GM19043 (cell line): ENCODE results near the gene ARMC12.
A peak's percentile ranks its signal among the peaks of the same experiment; 100 is the strongest.
"Not testable (repeated sequence)": the region's sequence is repeated elsewhere in the genome, so short reads cannot be mapped to it uniquely, and the experiment has no call there.

Source experiments
- ATAC-seq: cut with Tn5 transposase; IDR thresholded peaks from one replicate; pipeline ENCODE4 v1.9.1; 2021; ENCODE audit warnings: low read depth; ENCODE audit not compliant: unreplicated experiment

ARMC12 gene, protein sequence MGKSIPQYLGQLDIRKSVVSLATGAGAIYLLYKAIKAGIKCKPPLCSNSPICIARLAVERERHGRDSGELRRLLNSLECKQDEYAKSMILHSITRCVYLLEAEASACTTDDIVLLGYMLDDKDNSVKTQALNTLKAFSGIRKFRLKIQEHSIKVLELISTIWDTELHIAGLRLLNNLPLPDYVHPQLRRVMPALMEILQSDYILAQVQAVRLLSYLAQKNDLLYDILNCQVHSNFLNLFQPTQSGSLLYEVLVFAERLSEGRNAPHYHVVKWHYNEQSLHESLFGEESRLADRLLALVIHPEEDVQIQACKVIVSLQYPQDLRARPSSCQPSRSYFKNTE

DNA sequence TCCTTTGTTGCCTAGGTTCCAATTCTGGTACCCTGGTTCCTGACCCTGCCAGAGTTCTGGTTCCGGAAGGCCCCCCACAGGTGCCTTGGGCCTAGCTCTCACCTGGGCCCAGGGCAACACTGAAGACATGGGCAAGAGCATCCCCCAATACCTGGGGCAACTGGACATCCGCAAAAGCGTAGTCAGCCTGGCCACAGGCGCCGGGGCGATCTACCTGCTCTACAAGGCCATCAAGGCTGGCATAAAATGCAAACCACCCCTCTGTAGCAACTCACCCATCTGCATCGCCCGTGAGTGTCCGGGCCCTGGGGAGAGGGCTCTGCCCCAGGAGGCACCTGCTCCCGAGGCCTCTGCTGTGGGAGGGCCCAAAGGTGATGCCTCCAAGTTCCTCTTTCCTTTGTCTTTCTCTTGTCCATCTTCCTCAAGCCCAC is at the start of gene ARMC12:
Gene ARMC12, plus strand, starts transcription at position 51 of the 431 bp plus-strand sequence. Its CDS starts 77 bp downstream, at position 128.
- no peak for ATAC-seq

DNA sequence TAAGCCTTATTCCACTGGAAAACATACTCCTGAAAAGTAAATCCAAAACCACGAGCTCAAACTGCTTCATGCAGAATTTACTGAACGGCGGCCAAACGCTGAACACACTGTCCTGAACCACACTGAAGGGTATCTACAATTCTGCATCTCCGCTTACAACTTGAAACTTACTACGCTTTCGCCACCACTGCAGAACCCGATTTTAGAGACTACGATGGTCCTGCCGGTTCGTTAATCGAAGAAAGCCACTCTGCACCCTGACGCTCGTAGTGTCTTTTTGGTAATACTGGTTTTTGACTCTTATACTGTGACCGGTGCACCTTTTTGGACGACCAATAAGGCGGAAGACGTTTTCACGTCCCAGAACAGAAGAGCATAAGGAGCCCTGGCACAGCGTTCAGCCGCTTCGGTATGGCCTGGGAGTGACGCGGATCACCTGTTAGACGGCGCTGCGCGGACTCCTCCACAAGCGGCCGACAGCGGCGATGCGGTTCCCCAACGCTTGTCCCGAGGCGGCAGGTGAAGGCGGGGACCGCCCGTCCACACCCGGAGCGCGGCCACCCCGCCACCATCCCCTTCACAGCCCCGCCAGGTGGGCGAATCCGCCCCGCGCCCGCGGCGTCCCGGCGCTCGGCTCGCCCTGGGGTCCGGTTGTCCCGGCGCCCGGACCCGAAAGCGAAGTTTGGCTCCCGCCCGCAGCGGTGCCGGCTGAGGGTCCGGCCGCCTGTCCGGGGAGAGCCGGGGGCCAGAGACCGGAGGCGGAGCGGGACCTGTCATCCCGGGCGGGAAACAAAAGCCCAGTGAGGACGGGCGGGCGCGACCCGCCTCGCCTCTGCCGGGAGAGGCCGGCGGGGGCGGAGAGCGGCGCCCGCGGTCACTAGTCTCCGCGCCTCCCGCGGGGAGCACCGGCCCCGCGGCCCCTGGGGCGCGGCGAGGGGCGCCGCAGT is 48.9 kb upstream of the ARMC12 start:
- ATAC-seq = peak; percentile 18

DNA sequence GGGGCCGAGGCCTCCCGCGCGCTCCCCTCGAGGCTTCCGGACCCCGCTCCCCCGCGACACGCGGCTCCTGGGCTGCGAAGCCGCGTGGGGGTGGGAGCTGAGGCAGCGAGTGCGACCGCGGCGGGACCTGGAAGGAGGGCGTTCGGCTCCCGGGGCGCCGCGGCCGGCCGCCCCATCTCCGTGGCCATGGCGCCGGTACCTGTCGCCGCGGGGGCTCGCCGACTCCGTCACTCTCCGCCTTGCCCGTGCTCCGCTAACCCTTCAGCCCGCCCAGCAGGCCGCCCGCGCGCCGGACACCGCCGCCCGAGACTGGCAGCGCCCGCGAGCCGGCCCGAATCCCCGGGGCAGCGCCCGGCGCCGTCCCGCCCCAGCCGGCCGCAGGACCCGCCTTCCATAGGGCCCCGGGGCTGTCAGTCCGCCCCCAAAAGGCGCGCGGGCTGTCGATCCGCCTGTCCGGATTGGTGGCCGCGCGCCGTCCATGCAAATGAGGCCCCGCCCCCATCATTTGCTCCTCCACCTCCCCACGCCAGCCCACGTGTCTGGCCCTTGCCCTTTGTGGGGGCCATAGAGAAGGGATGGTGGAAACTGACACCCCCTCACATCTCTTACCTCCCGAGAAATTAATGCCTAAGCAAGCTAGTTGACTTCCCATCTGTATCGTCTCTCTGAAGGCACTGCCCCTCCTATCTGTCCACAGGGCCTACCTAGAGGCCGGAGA is 48.1 kb upstream of the ARMC12 start, which contains the start of gene FKBP5:
Gene FKBP5, minus strand, starts transcription at position 311 of the 718 bp plus-strand sequence. CDS start 46,091 bp downstream, outside the sequence.
- peak; percentile 70 for ATAC-seq

DNA sequence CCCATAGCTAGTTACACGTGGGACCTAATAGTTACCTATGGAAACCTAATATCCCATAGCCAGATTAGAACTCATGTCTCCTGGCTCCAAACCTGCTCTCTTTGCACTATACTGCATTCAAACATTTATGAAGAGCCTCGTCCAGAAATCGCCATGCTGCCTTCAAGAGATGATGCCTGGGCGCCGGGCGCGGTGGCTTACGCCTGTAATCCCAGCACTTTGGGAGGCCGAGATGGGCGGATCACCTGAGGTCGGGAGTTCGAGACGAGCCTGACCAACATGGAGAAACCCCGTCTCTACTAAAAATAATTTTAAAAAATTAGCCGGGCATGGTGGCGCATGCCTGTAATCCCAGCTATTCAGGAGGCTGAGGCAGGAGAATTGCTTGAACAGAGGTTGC is 46.8 kb upstream of the ARMC12 start:
- not testable (repeated sequence) for ATAC-seq

DNA sequence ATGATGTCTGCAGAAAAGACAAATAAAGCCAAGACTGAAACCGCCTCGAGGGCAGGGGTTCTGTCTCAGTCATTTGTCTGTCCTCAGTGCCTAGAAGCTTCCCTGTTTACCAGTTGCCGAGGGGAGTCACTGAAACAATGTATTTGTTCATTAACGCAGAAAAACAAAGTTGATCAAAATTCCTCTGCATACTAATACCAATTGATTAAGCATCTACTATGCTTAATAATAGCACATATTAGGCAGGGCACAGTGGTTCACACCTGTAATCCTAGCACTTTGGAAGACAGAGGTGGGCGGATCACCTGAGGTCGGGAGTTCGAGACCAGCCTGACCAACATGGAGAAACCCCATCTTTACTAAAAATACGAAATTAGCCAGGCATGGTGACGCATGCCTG is 46.3 kb upstream of the ARMC12 start:
- no peak for ATAC-seq

DNA sequence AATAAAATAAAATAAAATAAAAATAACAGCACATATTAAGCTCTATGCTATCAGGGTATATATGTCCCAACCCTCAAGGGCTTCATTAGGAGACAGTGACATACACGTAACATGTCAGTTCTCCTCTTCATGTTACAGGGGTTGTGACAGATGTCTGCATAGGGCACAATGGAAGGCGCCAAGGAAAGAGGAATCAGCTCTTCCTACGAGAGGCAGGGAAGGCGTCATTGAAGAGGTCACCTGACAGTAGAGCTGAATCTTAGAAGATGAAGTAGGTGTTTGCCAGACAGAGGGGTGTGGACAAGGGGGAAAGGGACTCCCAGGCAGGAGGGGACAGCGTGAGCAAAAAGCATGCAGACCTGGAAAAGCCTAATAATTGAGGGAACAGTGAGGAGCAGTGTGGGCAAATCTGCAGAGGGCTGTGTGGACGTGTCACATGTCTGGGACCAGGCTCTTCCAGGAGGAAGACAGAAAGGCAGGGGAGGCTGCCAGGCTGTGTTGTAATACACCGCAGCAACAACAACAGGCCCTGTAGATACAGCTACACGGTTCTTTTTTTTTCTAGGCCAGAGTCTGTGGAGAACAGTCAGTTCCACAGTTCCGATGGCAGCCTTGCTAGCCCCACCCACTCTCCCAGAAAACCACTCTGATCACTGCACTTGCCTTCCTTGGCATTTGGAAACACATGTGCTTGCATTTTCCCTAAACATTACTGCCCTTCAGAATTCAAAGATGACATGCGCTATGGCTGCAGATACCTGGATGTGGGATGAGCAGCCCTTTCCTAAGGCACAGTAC is 45.6 kb upstream of the ARMC12 start:
- ATAC-seq = no peak

DNA sequence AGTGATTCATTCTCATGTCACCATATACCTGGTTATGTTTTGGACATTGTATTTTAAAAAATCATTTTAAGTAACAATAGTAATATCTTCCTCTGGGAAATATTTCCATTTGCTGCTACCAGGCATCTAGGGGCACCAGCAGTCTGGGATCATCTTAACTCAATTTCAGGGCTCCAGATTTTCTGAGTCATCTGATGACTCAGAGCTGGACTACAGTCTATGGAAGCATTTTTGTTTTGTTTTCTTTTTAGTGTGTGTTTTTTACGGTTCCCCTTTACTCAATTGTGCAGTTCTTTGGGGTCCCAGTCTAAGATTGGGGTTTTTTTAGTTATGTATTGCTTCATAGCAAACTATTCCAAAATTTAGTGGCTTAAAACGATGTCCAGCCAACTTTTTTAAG is 42.4 kb upstream of the ARMC12 start:
- no peak for ATAC-seq

DNA sequence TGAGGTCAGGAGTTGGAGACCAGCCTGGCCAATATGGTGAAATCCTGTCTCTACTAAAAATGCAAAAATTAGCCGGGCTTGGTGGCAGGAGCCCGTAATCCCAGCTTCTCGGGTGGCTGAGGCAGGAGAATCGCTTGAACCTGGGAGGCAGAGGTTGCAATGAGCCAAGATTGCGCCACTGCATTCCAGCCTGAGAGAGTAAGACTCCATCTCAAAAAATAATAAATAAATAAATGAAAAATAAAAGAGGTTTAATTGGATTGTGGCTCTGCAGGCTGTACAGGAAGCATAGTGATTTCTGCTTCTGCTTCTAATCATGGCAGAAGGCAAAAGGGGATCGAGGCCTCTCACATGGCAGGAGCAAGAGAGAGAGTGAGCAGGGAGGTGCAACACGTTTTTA is 38.4 kb upstream of the ARMC12 start:
- not testable (repeated sequence) for ATAC-seq

DNA sequence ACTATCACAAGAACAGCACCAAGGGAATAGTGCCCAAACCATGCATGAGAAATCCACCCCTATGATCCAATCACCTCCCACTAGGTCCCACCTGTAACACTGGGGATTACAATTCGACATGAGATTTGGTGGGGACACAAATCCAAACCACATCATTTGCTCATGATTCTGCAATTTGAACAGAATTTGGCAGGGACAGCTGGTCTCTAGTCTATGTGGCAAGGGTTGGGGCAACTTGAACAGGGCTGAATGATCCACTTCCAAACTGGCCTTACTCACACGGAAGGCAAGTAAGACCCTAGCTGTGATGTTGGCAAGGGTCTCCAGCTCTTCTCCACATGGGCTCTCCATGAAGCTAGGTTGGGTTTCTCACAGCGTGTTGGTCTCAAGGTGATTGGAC is 38.0 kb upstream of the ARMC12 start:
- no peak for ATAC-seq

DNA sequence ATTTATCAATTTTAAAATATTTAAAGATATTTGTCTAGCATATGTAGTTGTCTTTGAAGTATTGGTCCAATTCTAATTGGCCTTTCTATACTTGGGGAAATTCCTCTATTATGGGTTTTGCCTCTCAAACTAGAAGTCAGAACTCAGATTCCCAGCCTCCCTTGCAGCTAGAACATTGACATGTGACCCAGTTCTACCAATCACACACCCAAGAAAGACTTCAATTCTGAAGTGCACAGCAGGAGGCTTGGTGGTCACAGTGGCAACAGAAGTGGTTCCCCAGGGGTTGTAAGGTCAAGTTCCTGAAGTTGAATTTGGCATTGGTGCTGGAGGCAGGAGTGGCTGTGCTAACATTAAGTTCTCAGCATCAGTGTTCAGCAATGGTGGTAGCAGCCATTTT is 33.3 kb upstream of the ARMC12 start:
- no peak for ATAC-seq

DNA sequence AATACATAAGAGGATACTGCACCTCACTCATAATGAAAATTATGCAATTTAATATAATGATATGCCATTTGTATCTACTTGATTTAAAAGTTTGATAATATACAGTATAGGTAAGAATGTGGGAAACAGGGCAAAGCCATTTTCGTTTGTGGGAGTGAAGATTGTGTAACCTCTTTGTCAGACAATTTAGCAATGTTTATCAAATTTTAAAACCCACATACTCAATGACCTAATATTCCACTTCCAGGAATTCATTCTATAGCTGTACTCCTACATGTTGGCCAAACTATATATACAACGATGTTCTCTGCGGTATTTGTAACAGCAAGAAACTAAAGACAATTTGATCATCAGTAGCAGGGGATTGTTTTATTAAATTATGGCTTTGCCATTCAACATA is 30.4 kb upstream of the ARMC12 start:
- no peak for ATAC-seq

DNA sequence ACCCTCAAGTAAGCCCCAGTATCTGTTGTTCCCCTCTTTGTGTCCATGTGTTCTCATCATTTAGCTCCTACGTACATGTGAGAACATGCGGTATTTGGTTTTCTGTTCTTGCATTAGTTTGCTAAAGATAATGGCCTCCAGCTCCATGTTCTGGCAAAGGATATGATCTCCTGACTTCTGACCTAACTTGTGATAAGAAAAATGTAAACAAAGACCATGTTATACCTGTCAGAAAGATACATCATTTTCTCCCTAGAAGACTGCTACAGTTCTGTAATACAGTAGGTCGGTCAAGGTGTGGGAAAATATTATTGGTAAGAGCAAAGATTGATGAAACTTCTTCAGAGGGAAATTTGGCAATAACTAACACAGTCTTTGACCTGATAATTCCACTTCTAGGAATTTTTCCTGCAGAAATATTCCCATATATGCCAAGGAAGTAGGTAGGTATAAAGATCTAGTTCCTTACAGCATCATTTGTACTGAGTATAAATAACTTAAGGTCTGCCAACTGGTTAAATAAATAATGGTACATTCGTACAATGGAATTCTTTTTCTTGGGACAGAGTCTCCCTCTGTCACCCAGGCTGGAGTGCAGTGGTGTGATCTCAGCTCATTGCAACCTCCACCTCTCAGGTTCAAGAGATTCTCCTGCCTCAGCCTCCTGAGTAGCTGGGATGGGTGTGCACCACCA is 29.0 kb upstream of the ARMC12 start:
- ATAC-seq = no peak

DNA sequence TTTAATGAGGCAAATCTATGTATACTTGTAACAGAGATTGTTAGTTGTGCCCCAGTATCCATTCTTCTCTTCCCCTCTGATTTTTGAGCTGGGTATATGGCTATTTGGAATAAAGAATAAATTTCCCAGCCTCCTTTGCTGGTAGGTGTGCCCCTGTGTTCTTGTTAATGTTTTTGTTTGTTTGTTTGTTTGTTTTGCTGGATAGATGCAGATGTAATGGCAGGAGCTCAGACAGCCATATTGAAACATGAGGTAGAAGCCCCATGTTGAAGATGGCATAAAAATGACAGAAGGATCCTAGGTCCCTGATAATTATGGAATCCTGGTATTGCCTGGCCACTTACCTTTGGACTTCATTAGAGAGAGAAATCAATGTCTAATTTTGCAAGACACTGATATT is 28.2 kb upstream of the ARMC12 start:
- no peak for ATAC-seq

DNA sequence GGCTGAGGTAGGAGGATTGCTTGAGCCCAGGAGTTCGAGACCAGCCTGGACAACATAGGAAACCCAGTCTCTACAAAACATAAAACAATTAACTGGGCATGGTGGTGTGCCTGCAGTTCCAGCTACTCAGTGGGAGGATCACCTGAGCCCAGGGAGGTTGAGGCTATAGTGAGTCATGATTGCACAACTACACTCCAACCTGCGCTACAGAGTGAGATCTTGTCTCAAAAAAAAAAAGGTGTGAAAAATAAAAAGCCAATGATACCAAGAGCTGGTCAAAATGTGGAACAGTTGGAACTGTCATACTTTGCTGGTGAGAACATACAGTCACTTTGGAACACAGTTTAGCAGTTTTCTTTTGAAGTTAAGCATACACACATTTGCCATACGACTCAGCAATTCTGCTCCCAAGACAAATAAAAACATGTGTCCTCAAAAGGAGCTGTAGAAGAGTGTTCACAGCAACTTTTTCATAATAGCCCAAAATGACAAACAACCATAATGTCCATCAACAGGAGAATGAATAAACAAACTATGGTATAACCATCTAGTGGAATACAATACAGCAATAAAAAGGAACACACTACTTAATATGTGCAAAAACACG is 26.5 kb upstream of the ARMC12 start:
- no peak for ATAC-seq

DNA sequence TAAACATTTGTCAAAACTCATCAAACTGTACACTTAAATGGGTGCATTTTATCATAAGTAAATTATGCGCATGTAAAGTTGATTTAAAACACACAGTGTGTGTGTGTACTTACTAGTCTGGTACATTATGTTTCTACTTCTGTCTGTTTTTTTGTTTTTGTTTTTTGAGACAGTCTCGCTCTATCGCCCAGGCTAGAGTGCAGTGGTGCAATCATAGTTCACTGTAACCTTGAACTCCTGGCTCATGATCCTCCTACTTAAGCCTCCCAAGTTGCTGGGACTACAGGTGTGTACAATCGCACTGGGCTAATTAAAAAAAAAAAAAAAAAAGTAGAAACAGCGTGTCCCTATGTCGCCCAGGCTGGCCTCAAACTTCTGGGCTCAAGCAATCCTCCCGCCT is 25.1 kb upstream of the ARMC12 start:
- no peak for ATAC-seq

DNA sequence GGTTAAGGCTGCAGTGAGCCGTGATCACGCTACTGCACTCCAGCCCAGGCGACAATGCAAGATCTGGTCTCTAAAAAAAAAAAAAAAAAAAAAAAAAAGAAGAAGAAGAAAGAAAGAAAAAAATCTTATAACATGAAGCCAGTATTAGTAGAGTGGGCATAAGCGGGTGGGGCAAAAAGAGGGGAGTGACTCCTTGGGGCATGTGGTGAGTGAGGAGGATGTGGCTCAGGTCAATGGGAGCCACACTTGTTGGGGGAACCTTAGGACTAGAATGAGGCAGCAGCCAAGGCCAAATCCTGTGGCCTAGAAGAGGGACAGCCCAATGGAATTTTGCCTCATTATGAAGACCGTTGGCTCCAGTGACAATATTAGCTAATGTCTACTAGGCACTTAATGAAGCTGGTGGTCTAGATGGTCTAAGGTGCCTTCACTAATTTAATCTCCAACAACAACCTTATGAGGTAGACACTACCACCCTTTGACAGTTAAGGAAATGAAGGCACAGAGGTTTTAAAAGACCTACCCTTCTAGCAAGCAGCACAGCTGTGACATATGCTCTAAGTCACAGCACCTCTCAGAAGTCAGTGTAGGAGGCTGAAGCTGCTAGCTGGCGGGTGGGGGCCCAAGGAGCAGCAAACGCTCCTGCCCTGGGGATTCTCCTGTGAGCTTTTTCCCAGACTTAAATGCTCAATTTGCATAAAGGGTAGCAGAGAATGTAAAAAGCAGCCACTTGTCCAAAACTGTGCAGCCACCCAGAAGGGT is 23.6 kb upstream of the ARMC12 start:
- ATAC-seq = no peak

DNA sequence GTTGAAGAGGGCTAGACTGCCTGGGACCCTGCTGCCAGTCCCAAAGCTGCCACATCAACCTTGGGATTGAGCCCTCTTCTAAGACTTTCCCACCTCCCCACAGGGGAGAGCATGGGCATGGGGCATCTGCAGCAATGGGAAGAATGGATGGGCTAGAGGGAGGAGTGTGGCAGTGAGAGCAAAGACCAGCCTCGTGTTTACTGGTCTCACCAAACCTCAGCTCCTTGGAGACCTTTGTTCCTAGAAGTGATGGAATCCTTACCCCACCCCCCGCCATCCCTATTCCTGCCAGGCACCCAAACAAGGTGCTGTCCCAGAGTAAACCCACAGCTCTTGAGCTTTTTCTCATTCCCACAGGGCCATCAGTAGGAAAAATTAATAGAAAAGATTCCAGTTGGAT is 20.0 kb upstream of the ARMC12 start:
- ATAC-seq = no peak
